HG02870 (cell line): ENCODE results near the gene CKS1B.

ENCODE experiments used
- ATAC-seq: cut with Tn5 transposase; IDR thresholded peaks from one replicate; pipeline ENCODE4 v1.9.1; 2021; ENCODE audit warnings: mild to moderate bottlenecking, moderate library complexity; ENCODE audit not compliant: unreplicated experiment

CKS1B gene

GRCh38 chr1:155000726-155001424 lies 26.4 kb downstream of the CKS1B start:
- peak; percentile 34 for ATAC-seq

- no peak for ATAC-seq
These were observed 26.9 kb downstream of the CKS1B start for GRCh38 chr1:155001425-155001674.

- peak; percentile 56 for ATAC-seq
These were observed 27.4 kb downstream of the CKS1B start for GRCh38 chr1:155001675-155002463.

- no peak for ATAC-seq
These were observed 28.2 kb downstream of the CKS1B start, which contains the start of gene ZBTB7B for GRCh38 chr1:155002464-155003226. TSS of gene ZBTB7B (plus strand) at chr1:155002802. CDS start at chr1:155014661, 11,859 bp downstream.

GRCh38 chr1:155003227-155003765 lies 28.8 kb downstream of the CKS1B start:
- no peak for ATAC-seq

GRCh38 chr1:155003766-155004351 lies 29.4 kb downstream of the CKS1B start:
- no peak for ATAC-seq

- no peak for ATAC-seq
These were observed 30.0 kb downstream of the CKS1B start for GRCh38 chr1:155004352-155005075.

- ATAC-seq = no peak
These were observed 30.9 kb downstream of the CKS1B start for GRCh38 chr1:155005076-155006011.

GRCh38 chr1:155006601-155007101 lies 32.2 kb downstream of the CKS1B start:
- no peak for ATAC-seq

GRCh38 chr1:155007251-155007828 lies 32.9 kb downstream of the CKS1B start:
- no peak for ATAC-seq

- no peak for ATAC-seq
These were observed 33.8 kb downstream of the CKS1B start for GRCh38 chr1:155008015-155008941.

- ATAC-seq = no peak
These were observed 34.8 kb downstream of the CKS1B start for GRCh38 chr1:155009221-155009711.

- ATAC-seq = no peak
These were observed 35.3 kb downstream of the CKS1B start for GRCh38 chr1:155009742-155010141.

- no peak for ATAC-seq
These were observed 35.9 kb downstream of the CKS1B start for GRCh38 chr1:155010211-155010918.

GRCh38 chr1:155011004-155011416 lies 36.5 kb downstream of the CKS1B start:
- no peak for ATAC-seq

GRCh38 chr1:155011437-155012025 lies 37.0 kb downstream of the CKS1B start:
- no peak for ATAC-seq
